SU-DHL-6 (cell line): Measurements from ENCODE around the gene SERPINB2.

Experiments
- H2AFZ ChIP-seq: fragments of 200-600 bp; sonication (generic); 2 replicates; pipeline ENCODE4 v1.6.1; 2014; ENCODE audit warnings: low read depth, mild to moderate bottlenecking, moderate library complexity, mixed read lengths, antibody characterized with exemption, low read length; ENCODE audit not compliant: severe bottlenecking
- H3F3A ChIP-seq: fragments of 200-600 bp; shearing (Covaris generic); 2 replicates; pipeline ENCODE4 v1.6.0; 2016; ENCODE audit warnings: antibody characterized with exemption, mild to moderate bottlenecking; ENCODE audit not compliant: insufficient read depth
- H3K27ac ChIP-seq: fragments of 200-600 bp; sonication (generic); 2 replicates; pipeline ENCODE4 v1.5.1; 2016; ENCODE audit warnings: low read depth, mild to moderate bottlenecking, low read length, moderate library complexity, mixed read lengths
- H3K27me3 ChIP-seq: fragments of 200-600 bp; sonication (generic), shearing (Covaris generic); 2 replicates; pipeline ENCODE4 v1.6.0; 2014; ENCODE audit warnings: mild to moderate bottlenecking, low read length
- H3K36me3 ChIP-seq: fragments of 200-600 bp; sonication (generic); 2 replicates; pipeline ENCODE4 v1.6.1; 2014; ENCODE audit warnings: mild to moderate bottlenecking, low read length, mixed read lengths
- H3K4me2 ChIP-seq: fragments of 300-600, 200-600 bp; shearing (Covaris generic), sonication (generic); 2 replicates; pipeline ENCODE4 v1.6.0; 2014; ENCODE audit warnings: low read length, low read depth, mild to moderate bottlenecking; ENCODE audit not compliant: poor library complexity, severe bottlenecking
- H3K4me3 ChIP-seq: fragments of 200-600 bp; sonication (generic); 2 replicates; pipeline ENCODE4 v1.5.1; 2014; ENCODE audit warnings: antibody characterized with exemption, low read length, mild to moderate bottlenecking, mixed read lengths; ENCODE audit not compliant: insufficient read depth, poor library complexity, severe bottlenecking
- H3K79me2 ChIP-seq: fragments of 200-600 bp; sonication (generic); 2 replicates; pipeline ENCODE4 v1.6.1; 2014; ENCODE audit warnings: mild to moderate bottlenecking, low read length, moderate library complexity; ENCODE audit not compliant: insufficient read depth
- H3K9ac ChIP-seq: fragments of 200-600 bp; sonication (generic); 2 replicates; pipeline ENCODE4 v1.7.0; 2014; ENCODE audit warnings: mild to moderate bottlenecking, low read length
- H3K9me2 ChIP-seq: fragments of 200-600 bp; sonication (generic); replicated peaks from 2 replicates; pipeline ENCODE4 v1.6.1; 2014; ENCODE audit warnings: low read length; ENCODE audit not compliant: insufficient read depth
- H3K9me3 ChIP-seq: fragments of 200-600 bp; sonication (generic); 2 replicates; pipeline ENCODE4 v1.6.1; 2014; ENCODE audit warnings: low read length, mixed read lengths; ENCODE audit not compliant: insufficient read depth
- H4K20me1 ChIP-seq: fragments of 200-600 bp; sonication (generic); 2 replicates; pipeline ENCODE4 v1.6.1; 2014; ENCODE audit warnings: low read depth, mild to moderate bottlenecking, antibody characterized with exemption, low read length, moderate library complexity, mixed read lengths
- CTCF ChIP-seq: fragments of 200-600 bp; sonication (generic); IDR thresholded peaks from one replicate; pipeline ENCODE4 v1.5.1; 2017; ENCODE audit warnings: antibody characterized with exemption, mild to moderate bottlenecking, low read length, moderate library complexity; ENCODE audit not compliant: insufficient read depth, poor library complexity, severe bottlenecking
- EZH2phosphoT487 ChIP-seq: fragments of 200-600 bp; sonication (generic), shearing (Covaris generic); conservative IDR thresholded peaks from 2 replicates; pipeline ENCODE4 v1.6.1; 2018; ENCODE audit warnings: mild to moderate bottlenecking, antibody characterized with exemption, low read length, moderate library complexity, mixed read lengths

SERPINB2 gene

GRCh38 chr18:63903851-63904570 is 16.5 kb downstream of the SERPINB2 start:
- no peak overlapping the region for H3K4me3 ChIP-seq
- H3K9ac ChIP-seq, result no peak overlapping the region
- no peaks in the 10 kb centered on the region for H3K9me3 ChIP-seq
- H3K4me2 ChIP-seq, result no peak overlapping the region
- no peaks in the 10 kb centered on the region for H3F3A ChIP-seq
- no peak overlapping the region for H2AFZ ChIP-seq
- no peaks in the 10 kb centered on the region for H4K20me1 ChIP-seq
- H3K79me2 ChIP-seq, result no peaks in the 10 kb centered on the region
- H3K36me3 ChIP-seq, result no peaks in the 10 kb centered on the region
- H3K27me3 ChIP-seq, result no peaks in the 10 kb centered on the region
- H3K27ac ChIP-seq, result no peak overlapping the region
- no peaks in the 10 kb centered on the region for H3K9me2 ChIP-seq
- TF ChIP-seq CTCF (no peak), EZH2phosphoT487 (no peak)

GRCh38 chr18:63904694-63905093 is 17.2 kb downstream of the SERPINB2 start:
- no peaks in the 10 kb centered on the region for H3K9me3 ChIP-seq
- no peaks in the 10 kb centered on the region for H3F3A ChIP-seq
- H2AFZ ChIP-seq, result no peak overlapping the region
- TF ChIP-seq CTCF (no peak), EZH2phosphoT487 (no peak)
- H3K4me3 ChIP-seq, result no peak overlapping the region
- H4K20me1 ChIP-seq, result no peaks in the 10 kb centered on the region
- H3K27me3 ChIP-seq, result no peaks in the 10 kb centered on the region
- no peak overlapping the region for H3K27ac ChIP-seq
- H3K9me2 ChIP-seq, result no peaks in the 10 kb centered on the region
- H3K9ac ChIP-seq, result no peak overlapping the region
- H3K79me2 ChIP-seq, result no peaks in the 10 kb centered on the region
- H3K4me2 ChIP-seq, result no peak overlapping the region
- H3K36me3 ChIP-seq, result no peaks in the 10 kb centered on the region

GRCh38 chr18:63905361-63905760 is 17.9 kb downstream of the SERPINB2 start:
- H3K4me2 ChIP-seq, result no peak overlapping the region
- no peak overlapping the region for H2AFZ ChIP-seq
- no peak for TF ChIP-seq CTCF
- no peaks in the 10 kb centered on the region for H4K20me1 ChIP-seq
- H3K4me3 ChIP-seq, result no peak overlapping the region
- H3K9me2 ChIP-seq, result no peaks in the 10 kb centered on the region
- no peak overlapping the region for H3K27ac ChIP-seq
- H3K9me3 ChIP-seq, result no peaks in the 10 kb centered on the region
- no peaks in the 10 kb centered on the region for H3F3A ChIP-seq
- no peak overlapping the region for H3K9ac ChIP-seq
- H3K79me2 ChIP-seq, result no peaks in the 10 kb centered on the region
- no peaks in the 10 kb centered on the region for H3K27me3 ChIP-seq
- no peaks in the 10 kb centered on the region for H3K36me3 ChIP-seq
